Liver (tissue), 9 donors: ENCODE results near the gene ZNF287. TPM values are rescaled to one million over a fixed set of nuclear protein-coding genes. Genes with fewer than 3 reads are reported as not detected.

Source experiments
- DNase-seq: peaks from one replicate; pipeline ENCODE4 v3.0.0-alpha.2; 2017; ENCODE audit warnings: low spot score
- H3K27ac ChIP-seq, 2 donors: one replicate each; pipeline ENCODE4 v1.7.0; 2013; ENCODE audit warnings: inconsistent platforms in 2 of 2, low read length in 2 of 2, control low read depth in 1 of 2, low read depth in 1 of 2, mild to moderate bottlenecking in 1 of 2
- H3K27me3 ChIP-seq, 4 donors: one replicate each; pipeline versions ENCODE4 v1.6.1 to v1.7.0; 2013; ENCODE audit warnings: low read length in 3 of 4, inconsistent platforms in 1 of 4, mild to moderate bottlenecking in 1 of 4, moderate library complexity in 1 of 4; ENCODE audit not compliant: control insufficient read depth in 4 of 4, insufficient read depth in 4 of 4
- H3K36me3 ChIP-seq, 4 donors: one replicate each; pipeline versions ENCODE4 v1.6.1 to v1.7.0; 2013; ENCODE audit warnings: low read length in 3 of 4, mild to moderate bottlenecking in 3 of 4, low read depth in 1 of 4, moderate library complexity in 1 of 4; ENCODE audit not compliant: control insufficient read depth in 4 of 4, insufficient read depth in 3 of 4
- H3K4me1 ChIP-seq, 4 donors: one replicate each; pipeline versions ENCODE4 v1.6.1 to v1.7.0; 2013; ENCODE audit warnings: low read length in 3 of 4, mild to moderate bottlenecking in 3 of 4, moderate library complexity in 1 of 4; ENCODE audit not compliant: control insufficient read depth in 4 of 4, insufficient read depth in 4 of 4
- H3K4me3 ChIP-seq, 3 donors: one replicate each; pipeline versions ENCODE4 v1.6.1 to v1.7.0; 2013; ENCODE audit warnings: low read length in 3 of 3, control low read depth in 1 of 3, low read depth in 1 of 3, mild to moderate bottlenecking in 1 of 3
- H3K9ac ChIP-seq, 2 donors: one replicate each; pipeline ENCODE4 v1.7.0; 2013; ENCODE audit warnings: low read length in 2 of 2, mild to moderate bottlenecking in 2 of 2, moderate library complexity in 2 of 2, control low read depth in 1 of 2, low read depth in 1 of 2
- H3K9me3 ChIP-seq, 4 donors: one replicate each; pipeline versions ENCODE4 v1.6.1 to v1.7.0; 2013; ENCODE audit warnings: low read length in 3 of 4; ENCODE audit not compliant: control insufficient read depth in 4 of 4
- ATF3 ChIP-seq: IDR thresholded peaks from 2 replicates; pipeline ENCODE4 v1.6.1; 2016; ENCODE audit warnings: antibody characterized with exemption
- EGR1 ChIP-seq, 2 donors: IDR thresholded peaks; 2 replicates each; pipeline ENCODE4 v1.6.1; 2016 to 2018; ENCODE audit warnings: antibody characterized with exemption in 2 of 2, low read depth in 2 of 2
- FOXA1 ChIP-seq: IDR thresholded peaks from 2 replicates; pipeline ENCODE4 v1.6.1; 2016; ENCODE audit warnings: antibody characterized with exemption
- HNF4G ChIP-seq: IDR thresholded peaks from 2 replicates; pipeline ENCODE4 v1.6.1; 2016; ENCODE audit warnings: antibody characterized with exemption
- JUND ChIP-seq, 2 donors: IDR thresholded peaks; 2 replicates each; pipeline ENCODE4 v1.6.1; 2016; ENCODE audit warnings: antibody characterized with exemption in 2 of 2
- MAX ChIP-seq: IDR thresholded peaks from 2 replicates; pipeline ENCODE4 v1.6.1; 2016; ENCODE audit warnings: antibody characterized with exemption
- NR2F2 ChIP-seq: IDR thresholded peaks from 2 replicates; pipeline ENCODE4 v1.6.1; 2016; ENCODE audit warnings: antibody characterized with exemption
- RXRA ChIP-seq, 2 donors: IDR thresholded peaks; 2 replicates each; pipeline ENCODE4 v1.6.1; 2017 to 2018; ENCODE audit warnings: antibody characterized with exemption in 2 of 2, mild to moderate bottlenecking in 1 of 2
- SP1 ChIP-seq: IDR thresholded peaks from 2 replicates; pipeline ENCODE4 v1.6.1; 2018; ENCODE audit warnings: antibody characterized with exemption, mild to moderate bottlenecking
- TAF1 ChIP-seq: conservative IDR thresholded peaks from 2 replicates; pipeline ENCODE4 v1.6.1; 2016; ENCODE audit warnings: antibody characterized with exemption, mild to moderate bottlenecking
- YY1 ChIP-seq: IDR thresholded peaks from 2 replicates; pipeline ENCODE4 v1.6.1; 2016; ENCODE audit warnings: antibody characterized with exemption, mild to moderate bottlenecking
- WGBS: extraction: QIAGEN DNeasy Blood & Tissue Kit; methylation state at CpG from one replicate; pipeline ENCODE4 v1.1.7; 2013; 5-methylcytosine and 5-hydroxymethylcytosine counted together
- polyA plus RNA-seq, 2 donors: library from polyadenylated mRNA; stranded (reverse) in 1 of 2; unstranded in 1 of 2; fragments of 200-250 nt in 1 of 2; fragments of >200 nt in 1 of 2; fragmentation: Nextera tagmentation in 1 of 2; extraction: Ambion mirVana in 1 of 2; gene quantifications; one replicate each; pipeline versions ENCODE4 v1.2.1 to v1.2.3, GENCODE V29; 2013 to 2015
- total RNA-seq, 2 donors: library from RNA; depleted of rRNA; stranded (reverse); fragments of >200 nt; gene quantifications; one replicate each; pipeline ENCODE4 v1.2.3, GENCODE V29; 2014
- TF ChIP-seq, protein P1 (sequence below): IDR thresholded peaks from 2 replicates; pipeline ENCODE4 v1.6.1; 2016; ENCODE audit warnings: antibody characterized with exemption, mild to moderate bottlenecking
- TF ChIP-seq, protein P2 (sequence below): fragments of 150-350 bp; IDR thresholded peaks from 2 replicates; pipeline ENCODE4 v1.5.1; 2017; ENCODE audit warnings: improper control_type of control experiment, low read depth, low read length; ENCODE audit not compliant: missing input control
- donor health status: healthy.
- donor health status: healthy.
- donor health status: healthy.
- donor health status: healthy.
- donor health status: healthy.

Gene ZNF287
- total RNA-seq (under 1 TPM; 0.67 to 0.98 TPM), polyA plus RNA-seq (1 to 10 TPM in 1 of 2 donors, under 1 TPM in 1; 0.40 to 1.2 TPM)

- TF ChIP-seq YY1 (peak; percentile 22), SP1 (peak; percentile 7)
- TF ChIP-seq, protein P1, sequence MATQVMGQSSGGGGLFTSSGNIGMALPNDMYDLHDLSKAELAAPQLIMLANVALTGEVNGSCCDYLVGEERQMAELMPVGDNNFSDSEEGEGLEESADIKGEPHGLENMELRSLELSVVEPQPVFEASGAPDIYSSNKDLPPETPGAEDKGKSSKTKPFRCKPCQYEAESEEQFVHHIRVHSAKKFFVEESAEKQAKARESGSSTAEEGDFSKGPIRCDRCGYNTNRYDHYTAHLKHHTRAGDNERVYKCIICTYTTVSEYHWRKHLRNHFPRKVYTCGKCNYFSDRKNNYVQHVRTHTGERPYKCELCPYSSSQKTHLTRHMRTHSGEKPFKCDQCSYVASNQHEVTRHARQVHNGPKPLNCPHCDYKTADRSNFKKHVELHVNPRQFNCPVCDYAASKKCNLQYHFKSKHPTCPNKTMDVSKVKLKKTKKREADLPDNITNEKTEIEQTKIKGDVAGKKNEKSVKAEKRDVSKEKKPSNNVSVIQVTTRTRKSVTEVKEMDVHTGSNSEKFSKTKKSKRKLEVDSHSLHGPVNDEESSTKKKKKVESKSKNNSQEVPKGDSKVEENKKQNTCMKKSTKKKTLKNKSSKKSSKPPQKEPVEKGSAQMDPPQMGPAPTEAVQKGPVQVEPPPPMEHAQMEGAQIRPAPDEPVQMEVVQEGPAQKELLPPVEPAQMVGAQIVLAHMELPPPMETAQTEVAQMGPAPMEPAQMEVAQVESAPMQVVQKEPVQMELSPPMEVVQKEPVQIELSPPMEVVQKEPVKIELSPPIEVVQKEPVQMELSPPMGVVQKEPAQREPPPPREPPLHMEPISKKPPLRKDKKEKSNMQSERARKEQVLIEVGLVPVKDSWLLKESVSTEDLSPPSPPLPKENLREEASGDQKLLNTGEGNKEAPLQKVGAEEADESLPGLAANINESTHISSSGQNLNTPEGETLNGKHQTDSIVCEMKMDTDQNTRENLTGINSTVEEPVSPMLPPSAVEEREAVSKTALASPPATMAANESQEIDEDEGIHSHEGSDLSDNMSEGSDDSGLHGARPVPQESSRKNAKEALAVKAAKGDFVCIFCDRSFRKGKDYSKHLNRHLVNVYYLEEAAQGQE, result no peak
- H3K9me3 ChIP-seq, result peaks cover 7 to 14% (median 12%) of the 10 kb centered on the region in 4 donors
- H3K36me3 ChIP-seq, result no peaks in the 10 kb centered on the region
- H3K9ac ChIP-seq, result no peak within 1 kb of the TSS
- H3K27me3 ChIP-seq, result peaks cover 0 to 10% (median 2%) of the 10 kb centered on the region in 4 donors
- H3K27ac ChIP-seq, result no peak within 1 kb of the TSS
- peak; percentile 89 for DNase-seq
- 7% methylated on average over 77 of the region's 77 CpGs for WGBS
- peak within 1 kb of the TSS; percentile 56 to 69 (median 69) for H3K4me3 ChIP-seq
- peaks cover 0 to 3% (median 1%) of the 10 kb centered on the region in 4 donors for H3K4me1 ChIP-seq
These were observed at the start of gene ZNF287 for GRCh38 chr17:16568541-16569357. Gene ZNF287 (minus strand): TSS chr17:16569204. CDS start chr17:16567731, 1,473 bp downstream.

DNA sequence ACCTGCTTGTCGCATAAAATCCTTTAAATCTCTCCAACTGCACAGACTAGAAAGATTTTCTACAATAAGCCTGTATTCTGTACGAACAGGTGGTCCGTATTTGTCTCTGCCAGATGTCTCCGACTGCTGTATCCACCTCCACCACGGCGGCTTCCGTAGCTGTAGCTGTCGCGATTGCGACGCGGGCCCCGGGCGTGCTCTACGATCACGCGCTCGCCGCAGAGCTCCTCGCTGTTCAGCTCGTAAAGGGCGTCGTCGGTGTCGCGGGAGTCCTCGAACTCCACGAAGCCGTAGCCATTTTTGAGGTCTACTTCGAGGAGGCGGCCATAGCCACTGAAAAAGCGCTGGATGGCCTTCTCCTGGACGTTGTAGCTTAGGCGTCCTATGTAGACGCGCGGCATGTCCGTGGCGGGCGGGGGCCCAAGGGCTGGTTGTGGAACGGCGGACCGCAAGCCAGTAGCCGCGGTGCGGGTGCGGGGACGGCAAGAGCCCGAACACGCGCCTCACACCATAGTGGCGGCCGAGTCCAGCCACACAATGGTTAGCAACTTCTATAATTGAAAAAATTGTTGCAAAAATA lies 48.6 kb upstream of the ZNF287 start:
- WGBS, result 84% methylated on average over 53 of the region's 53 CpGs
- peak overlapping the region in 2 of 3 donors; percentile 18 to 49 for H3K4me3 ChIP-seq
- TF ChIP-seq ATF3, result no peak
- no peak for TF ChIP-seq HNF4G
- no peak for TF ChIP-seq RXRA (IDR thresholded peaks at IDR 0.05)
- no peak for TF ChIP-seq JUND (IDR thresholded peaks at IDR 0.05)
- TF ChIP-seq, protein P2, sequence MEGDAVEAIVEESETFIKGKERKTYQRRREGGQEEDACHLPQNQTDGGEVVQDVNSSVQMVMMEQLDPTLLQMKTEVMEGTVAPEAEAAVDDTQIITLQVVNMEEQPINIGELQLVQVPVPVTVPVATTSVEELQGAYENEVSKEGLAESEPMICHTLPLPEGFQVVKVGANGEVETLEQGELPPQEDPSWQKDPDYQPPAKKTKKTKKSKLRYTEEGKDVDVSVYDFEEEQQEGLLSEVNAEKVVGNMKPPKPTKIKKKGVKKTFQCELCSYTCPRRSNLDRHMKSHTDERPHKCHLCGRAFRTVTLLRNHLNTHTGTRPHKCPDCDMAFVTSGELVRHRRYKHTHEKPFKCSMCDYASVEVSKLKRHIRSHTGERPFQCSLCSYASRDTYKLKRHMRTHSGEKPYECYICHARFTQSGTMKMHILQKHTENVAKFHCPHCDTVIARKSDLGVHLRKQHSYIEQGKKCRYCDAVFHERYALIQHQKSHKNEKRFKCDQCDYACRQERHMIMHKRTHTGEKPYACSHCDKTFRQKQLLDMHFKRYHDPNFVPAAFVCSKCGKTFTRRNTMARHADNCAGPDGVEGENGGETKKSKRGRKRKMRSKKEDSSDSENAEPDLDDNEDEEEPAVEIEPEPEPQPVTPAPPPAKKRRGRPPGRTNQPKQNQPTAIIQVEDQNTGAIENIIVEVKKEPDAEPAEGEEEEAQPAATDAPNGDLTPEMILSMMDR, result no peak
- TF ChIP-seq EGR1 (IDR thresholded peaks at IDR 0.05; ENCODE audit: low read depth in 2 of 2), result no peak
- no peak for TF ChIP-seq NR2F2
- no peak for TF ChIP-seq TAF1
- TF ChIP-seq MAX, result no peak
- TF ChIP-seq YY1, result no peak
- no peak for TF ChIP-seq FOXA1
- H3K36me3 ChIP-seq, result no peaks in the 10 kb centered on the region
- no peaks in the 10 kb centered on the region for H3K27me3 ChIP-seq
- H3K4me1 ChIP-seq, result no peaks in the 10 kb centered on the region
- no peak overlapping the region for H3K9ac ChIP-seq
- no peak overlapping the region for H3K27ac ChIP-seq
- no peak for DNase-seq
- H3K9me3 ChIP-seq, result peaks cover 20 to 64% (median 32%) of the 10 kb centered on the region in 4 donors
